Liver (tissue), 9 donors: ENCODE measurements around the gene ARMH1. TPM values are rescaled to one million over a fixed set of nuclear protein-coding genes. Genes with fewer than 3 reads are reported as not detected.

ENCODE experiments used
- DNase-seq: peaks from one replicate; pipeline ENCODE4 v3.0.0-alpha.2; 2017; ENCODE audit warnings: low spot score
- H3K27ac ChIP-seq, 2 donors: one replicate each; pipeline ENCODE4 v1.7.0; 2013; ENCODE audit warnings: inconsistent platforms in 2 of 2, low read length in 2 of 2, control low read depth in 1 of 2, low read depth in 1 of 2, mild to moderate bottlenecking in 1 of 2
- H3K27me3 ChIP-seq, 4 donors: one replicate each; pipeline versions ENCODE4 v1.6.1 to v1.7.0; 2013; ENCODE audit warnings: low read length in 3 of 4, inconsistent platforms in 1 of 4, mild to moderate bottlenecking in 1 of 4, moderate library complexity in 1 of 4; ENCODE audit not compliant: control insufficient read depth in 4 of 4, insufficient read depth in 4 of 4
- H3K36me3 ChIP-seq, 4 donors: one replicate each; pipeline versions ENCODE4 v1.6.1 to v1.7.0; 2013; ENCODE audit warnings: low read length in 3 of 4, mild to moderate bottlenecking in 3 of 4, low read depth in 1 of 4, moderate library complexity in 1 of 4; ENCODE audit not compliant: control insufficient read depth in 4 of 4, insufficient read depth in 3 of 4
- H3K4me1 ChIP-seq, 4 donors: one replicate each; pipeline versions ENCODE4 v1.6.1 to v1.7.0; 2013; ENCODE audit warnings: low read length in 3 of 4, mild to moderate bottlenecking in 3 of 4, moderate library complexity in 1 of 4; ENCODE audit not compliant: control insufficient read depth in 4 of 4, insufficient read depth in 4 of 4
- H3K4me3 ChIP-seq, 3 donors: one replicate each; pipeline versions ENCODE4 v1.6.1 to v1.7.0; 2013; ENCODE audit warnings: low read length in 3 of 3, control low read depth in 1 of 3, low read depth in 1 of 3, mild to moderate bottlenecking in 1 of 3
- H3K9ac ChIP-seq, 2 donors: one replicate each; pipeline ENCODE4 v1.7.0; 2013; ENCODE audit warnings: low read length in 2 of 2, mild to moderate bottlenecking in 2 of 2, moderate library complexity in 2 of 2, control low read depth in 1 of 2, low read depth in 1 of 2
- H3K9me3 ChIP-seq, 4 donors: one replicate each; pipeline versions ENCODE4 v1.6.1 to v1.7.0; 2013; ENCODE audit warnings: low read length in 3 of 4; ENCODE audit not compliant: control insufficient read depth in 4 of 4
- ATF3 ChIP-seq: IDR thresholded peaks from 2 replicates; pipeline ENCODE4 v1.6.1; 2016; ENCODE audit warnings: antibody characterized with exemption
- CTCF ChIP-seq: fragments of 150-350 bp; IDR thresholded peaks from 2 replicates; pipeline ENCODE4 v1.5.1; 2017; ENCODE audit warnings: improper control_type of control experiment, low read depth, low read length; ENCODE audit not compliant: missing input control
- EGR1 ChIP-seq, 2 donors: IDR thresholded peaks; 2 replicates each; pipeline ENCODE4 v1.6.1; 2016 to 2018; ENCODE audit warnings: antibody characterized with exemption in 2 of 2, low read depth in 2 of 2
- FOXA1 ChIP-seq: IDR thresholded peaks from 2 replicates; pipeline ENCODE4 v1.6.1; 2016; ENCODE audit warnings: antibody characterized with exemption
- FOXA2 ChIP-seq: IDR thresholded peaks from 2 replicates; pipeline ENCODE4 v1.6.1; 2016; ENCODE audit warnings: antibody characterized with exemption
- GABPA ChIP-seq, 2 donors: IDR thresholded peaks in 1 of 2; conservative IDR thresholded peaks in 1 of 2; 2 replicates each; pipeline ENCODE4 v1.6.1; 2016; ENCODE audit warnings: antibody characterized with exemption in 2 of 2, mild to moderate bottlenecking in 1 of 2, moderate library complexity in 1 of 2
- HNF4A ChIP-seq, 2 donors: conservative IDR thresholded peaks; 2 replicates each; pipeline ENCODE4 v1.6.1; 2016; ENCODE audit warnings: antibody characterized with exemption in 2 of 2, mild to moderate bottlenecking in 2 of 2
- HNF4G ChIP-seq: IDR thresholded peaks from 2 replicates; pipeline ENCODE4 v1.6.1; 2016; ENCODE audit warnings: antibody characterized with exemption
- JUND ChIP-seq, 2 donors: IDR thresholded peaks; 2 replicates each; pipeline ENCODE4 v1.6.1; 2016; ENCODE audit warnings: antibody characterized with exemption in 2 of 2
- MAX ChIP-seq: IDR thresholded peaks from 2 replicates; pipeline ENCODE4 v1.6.1; 2016; ENCODE audit warnings: antibody characterized with exemption
- NR2F2 ChIP-seq: IDR thresholded peaks from 2 replicates; pipeline ENCODE4 v1.6.1; 2016; ENCODE audit warnings: antibody characterized with exemption
- RAD21 ChIP-seq, 2 donors: IDR thresholded peaks; 2 replicates each; pipeline ENCODE4 v1.6.1; 2016; ENCODE audit warnings: antibody characterized with exemption in 2 of 2, mild to moderate bottlenecking in 2 of 2
- REST ChIP-seq: IDR thresholded peaks from 2 replicates; pipeline ENCODE4 v1.6.1; 2016; ENCODE audit warnings: antibody characterized with exemption, mild to moderate bottlenecking
- RXRA ChIP-seq, 2 donors: IDR thresholded peaks; 2 replicates each; pipeline ENCODE4 v1.6.1; 2017 to 2018; ENCODE audit warnings: antibody characterized with exemption in 2 of 2, mild to moderate bottlenecking in 1 of 2
- SP1 ChIP-seq: IDR thresholded peaks from 2 replicates; pipeline ENCODE4 v1.6.1; 2018; ENCODE audit warnings: antibody characterized with exemption, mild to moderate bottlenecking
- TAF1 ChIP-seq: conservative IDR thresholded peaks from 2 replicates; pipeline ENCODE4 v1.6.1; 2016; ENCODE audit warnings: antibody characterized with exemption, mild to moderate bottlenecking
- YY1 ChIP-seq: IDR thresholded peaks from 2 replicates; pipeline ENCODE4 v1.6.1; 2016; ENCODE audit warnings: antibody characterized with exemption, mild to moderate bottlenecking
- ZBTB33 ChIP-seq: IDR thresholded peaks from 2 replicates; pipeline ENCODE4 v1.6.1; 2016; ENCODE audit warnings: antibody characterized with exemption
- WGBS: extraction: QIAGEN DNeasy Blood & Tissue Kit; methylation state at CpG from one replicate; pipeline ENCODE4 v1.1.7; 2013; 5-methylcytosine and 5-hydroxymethylcytosine counted together
- polyA plus RNA-seq, 2 donors: library from polyadenylated mRNA; stranded (reverse) in 1 of 2; unstranded in 1 of 2; fragments of 200-250 nt in 1 of 2; fragments of >200 nt in 1 of 2; fragmentation: Nextera tagmentation in 1 of 2; extraction: Ambion mirVana in 1 of 2; gene quantifications; one replicate each; pipeline versions ENCODE4 v1.2.1 to v1.2.3, GENCODE V29; 2013 to 2015
- total RNA-seq, 2 donors: library from RNA; depleted of rRNA; stranded (reverse); fragments of >200 nt; gene quantifications; one replicate each; pipeline ENCODE4 v1.2.3, GENCODE V29; 2014
- donor health status: healthy.
- donor health status: healthy.
- donor health status: healthy.
- donor health status: healthy.
- donor health status: healthy.

Gene ARMH1
- total and polyA plus RNA-seq, 4 donors, result 2.2 to 20.3 (median 5.5) TPM

- Histone ChIP-seq H3K4me3 (no peak overlapping the region), H3K4me1 (peaks cover 0 to 7% (median 0%) of the 10 kb centered on the region in 4 donors), H3K9me3 (no peaks in the 10 kb centered on the region), H3K36me3 (no peaks in the 10 kb centered on the region), H3K27me3 (no peaks in the 10 kb centered on the region), H3K27ac (no peak overlapping the region), H3K9ac (no peak overlapping the region)
- no peak for DNase-seq
- TF ChIP-seq ZBTB33 (no peak), YY1 (no peak), ATF3 (no peak), FOXA1 (no peak), TAF1 (no peak), RAD21 (IDR thresholded peaks at IDR 0.05) (no peak), FOXA2 (no peak), MAX (no peak), SP1 (no peak), JUND (IDR thresholded peaks at IDR 0.05) (no peak), EGR1 (IDR thresholded peaks at IDR 0.05; ENCODE audit: low read depth in 2 of 2) (no peak), HNF4A (conservative IDR thresholded peaks at IDR 0.05) (no peak), RXRA (IDR thresholded peaks at IDR 0.05) (no peak), GABPA (IDR thresholded peaks at IDR 0.05 in 1 of 2, conservative IDR thresholded peaks at IDR 0.05 in 1 of 2) (no peak), REST (no peak), NR2F2 (no peak), CTCF (no peak), HNF4G (no peak)
- WGBS, result 78% methylated on average over 5 of the region's 5 CpGs
Measured at GRCh38 chr1:44719318-44719717, 44.8 kb downstream of the ARMH1 start.
